Astrocyte (in vitro differentiated cells and primary cell): ENCODE results near the gene RALGAPA2. TPM values are rescaled to one million over a fixed set of nuclear protein-coding genes. Genes with fewer than 3 reads are reported as not detected.

ENCODE experiments used
- DNase-seq: peaks from one replicate; pipeline ENCODE4 v3.0.0-alpha.2; 2010; ENCODE audit warnings: low read depth
- FAIRE-seq: peaks from 2 replicates; lab custom pipeline; 2011; peaks lifted over from hg19 to GRCh38; lab: Jason Lieb, UNC
- H2AFZ ChIP-seq: 2 replicates; pipeline ENCODE4 v1.6.0; 2012; ENCODE audit warnings: low read depth, low read length, inconsistent platforms
- H3K27ac ChIP-seq: 2 replicates; pipeline ENCODE4 v1.5.1; 2011; ENCODE audit warnings: low read depth, low read length, inconsistent platforms
- H3K27me3 ChIP-seq: 2 replicates; pipeline ENCODE4 v1.6.0; 2011; ENCODE audit warnings: low read length, inconsistent platforms; ENCODE audit not compliant: insufficient read depth
- H3K36me3 ChIP-seq: 2 replicates; pipeline ENCODE4 v1.5.1; 2011; ENCODE audit warnings: low read length, inconsistent platforms; ENCODE audit not compliant: insufficient read depth
- H3K4me1 ChIP-seq: 2 replicates; pipeline ENCODE4 v1.5.1; 2011; ENCODE audit warnings: low read length, inconsistent platforms; ENCODE audit not compliant: insufficient read depth
- H3K4me2 ChIP-seq: 2 replicates; pipeline ENCODE4 v1.6.0; 2012; ENCODE audit warnings: low read length, inconsistent platforms
- H3K4me3 ChIP-seq: 2 replicates; pipeline ENCODE4 v1.5.1; 2011; ENCODE audit warnings: low read depth, mild to moderate bottlenecking, low read length, inconsistent platforms; ENCODE audit not compliant: insufficient read depth
- H3K79me2 ChIP-seq: 2 replicates; pipeline ENCODE4 v1.6.0; 2012; ENCODE audit warnings: mild to moderate bottlenecking, low read length, inconsistent platforms; ENCODE audit not compliant: insufficient read depth
- H3K9ac ChIP-seq: 2 replicates; pipeline ENCODE4 v1.6.0; 2012; ENCODE audit warnings: mild to moderate bottlenecking, low read length, inconsistent platforms
- H3K9me3 ChIP-seq: 2 replicates; pipeline ENCODE4 v1.5.1; 2012; ENCODE audit warnings: low read depth, mild to moderate bottlenecking, low read length, inconsistent platforms; ENCODE audit not compliant: insufficient read depth
- H4K20me1 ChIP-seq: 2 replicates; pipeline ENCODE4 v1.6.0; 2012; ENCODE audit warnings: low read length, inconsistent platforms; ENCODE audit not compliant: insufficient read depth
- H3K27ac Mint-ChIP-seq: one replicate; pipeline ENCODE4 v1.8.0; 2021; ENCODE audit warnings: mild to moderate bottlenecking, mixed read lengths; ENCODE audit not compliant: unreplicated experiment
- H3K27me3 Mint-ChIP-seq: one replicate; pipeline ENCODE4 v1.8.0; 2021; ENCODE audit warnings: low read depth, mixed read lengths; ENCODE audit not compliant: unreplicated experiment
- H3K36me3 Mint-ChIP-seq: one replicate; pipeline ENCODE4 v1.8.0; 2021; ENCODE audit warnings: low read depth, mixed read lengths; ENCODE audit not compliant: unreplicated experiment
- H3K4me1 Mint-ChIP-seq: one replicate; pipeline ENCODE4 v1.8.0; 2021; ENCODE audit warnings: low read depth, mixed read lengths; ENCODE audit not compliant: unreplicated experiment
- H3K4me3 Mint-ChIP-seq: one replicate; pipeline ENCODE4 v1.8.0; 2021; ENCODE audit warnings: mild to moderate bottlenecking, moderate library complexity, mixed read lengths; ENCODE audit not compliant: unreplicated experiment
- H3K9me3 Mint-ChIP-seq: one replicate; pipeline ENCODE4 v1.8.0; 2021; ENCODE audit warnings: mild to moderate bottlenecking, mixed read lengths; ENCODE audit not compliant: unreplicated experiment
- EZH2 ChIP-seq: IDR thresholded peaks from 2 replicates; pipeline ENCODE4 v1.6.1; 2012; ENCODE audit warnings: mild to moderate bottlenecking, low read length, inconsistent platforms; ENCODE audit not compliant: insufficient read depth
- total RNA-seq: library from RNA; stranded (reverse); gene quantifications from 2 replicates; pipeline ENCODE4 v1.2.1, GENCODE V29; 2021
- TF ChIP-seq, protein P1 (sequence below): IDR thresholded peaks from 2 replicates; pipeline ENCODE4 v1.5.1; 2011; ENCODE audit warnings: low read depth, mild to moderate bottlenecking, inconsistent platforms, low read length, moderate library complexity; ENCODE audit not compliant: insufficient read depth

RALGAPA2 gene
- total RNA-seq, 1 donor from 2014 or later: 6.6 TPM

DNA sequence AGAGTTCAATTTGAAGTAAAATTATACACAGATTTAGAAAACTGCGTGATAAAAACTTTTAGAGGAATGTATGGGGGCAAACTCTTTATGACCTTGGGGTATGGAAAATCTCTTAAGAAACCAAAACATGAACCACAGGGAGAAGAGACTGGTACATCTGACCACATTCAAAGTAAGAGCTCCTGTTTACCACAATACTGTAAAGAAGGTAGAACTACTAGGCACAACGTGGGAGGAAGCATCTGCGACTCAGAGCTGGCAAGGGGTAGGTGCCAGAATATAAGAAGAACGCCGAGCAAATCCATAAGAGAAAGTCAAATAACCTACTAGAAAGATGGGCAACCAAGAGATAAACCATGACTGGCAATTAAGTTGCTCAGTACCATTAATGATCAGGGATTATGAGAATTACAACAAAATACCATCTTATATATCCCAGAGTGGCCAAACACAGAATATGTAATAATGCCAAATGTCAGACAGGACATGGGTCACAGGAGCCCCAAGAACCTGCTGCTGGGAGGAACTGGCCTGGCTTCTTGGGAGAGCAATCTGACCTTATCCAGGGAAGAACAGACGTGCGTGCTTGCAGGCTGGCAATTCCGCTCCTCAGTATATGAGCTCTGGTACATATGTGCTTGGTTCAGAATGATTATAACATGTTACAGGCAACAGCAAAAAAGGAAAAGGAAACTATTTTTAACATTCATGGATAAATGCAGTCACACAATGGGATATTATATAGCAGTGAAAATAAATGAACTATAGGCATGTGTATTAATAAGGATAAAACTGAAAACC, 294.4 kb downstream of the RALGAPA2 start:
- TF ChIP-seq, protein P1, sequence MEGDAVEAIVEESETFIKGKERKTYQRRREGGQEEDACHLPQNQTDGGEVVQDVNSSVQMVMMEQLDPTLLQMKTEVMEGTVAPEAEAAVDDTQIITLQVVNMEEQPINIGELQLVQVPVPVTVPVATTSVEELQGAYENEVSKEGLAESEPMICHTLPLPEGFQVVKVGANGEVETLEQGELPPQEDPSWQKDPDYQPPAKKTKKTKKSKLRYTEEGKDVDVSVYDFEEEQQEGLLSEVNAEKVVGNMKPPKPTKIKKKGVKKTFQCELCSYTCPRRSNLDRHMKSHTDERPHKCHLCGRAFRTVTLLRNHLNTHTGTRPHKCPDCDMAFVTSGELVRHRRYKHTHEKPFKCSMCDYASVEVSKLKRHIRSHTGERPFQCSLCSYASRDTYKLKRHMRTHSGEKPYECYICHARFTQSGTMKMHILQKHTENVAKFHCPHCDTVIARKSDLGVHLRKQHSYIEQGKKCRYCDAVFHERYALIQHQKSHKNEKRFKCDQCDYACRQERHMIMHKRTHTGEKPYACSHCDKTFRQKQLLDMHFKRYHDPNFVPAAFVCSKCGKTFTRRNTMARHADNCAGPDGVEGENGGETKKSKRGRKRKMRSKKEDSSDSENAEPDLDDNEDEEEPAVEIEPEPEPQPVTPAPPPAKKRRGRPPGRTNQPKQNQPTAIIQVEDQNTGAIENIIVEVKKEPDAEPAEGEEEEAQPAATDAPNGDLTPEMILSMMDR: no peak
- no peak for TF ChIP-seq EZH2
- no peak overlapping the region for H3K9ac ChIP-seq
- no peak overlapping the region for H3K4me3 Mint-ChIP-seq
- no peak overlapping the region for H3K4me2 ChIP-seq
- peaks cover 5% of the 10 kb centered on the region for H3K27me3 Mint-ChIP-seq
- H3K36me3 ChIP-seq: no peaks in the 10 kb centered on the region
- H3K27ac ChIP-seq: no peak overlapping the region
- no peaks in the 10 kb centered on the region for H4K20me1 ChIP-seq
- no peaks in the 10 kb centered on the region for H3K79me2 ChIP-seq
- DNase-seq (no peak), FAIRE-seq (no peak)
- H3K27ac Mint-ChIP-seq: no peak overlapping the region
- no peaks in the 10 kb centered on the region for H3K36me3 Mint-ChIP-seq
- H3K4me3 ChIP-seq: no peak overlapping the region
- H2AFZ ChIP-seq: no peak overlapping the region
- peaks cover 2% of the 10 kb centered on the region for H3K4me1 Mint-ChIP-seq
- H3K27me3 ChIP-seq: peaks cover 2% of the 10 kb centered on the region
- peaks cover 3% of the 10 kb centered on the region for H3K9me3 Mint-ChIP-seq
- H3K9me3 ChIP-seq: no peaks in the 10 kb centered on the region
- no peaks in the 10 kb centered on the region for H3K4me1 ChIP-seq

DNA sequence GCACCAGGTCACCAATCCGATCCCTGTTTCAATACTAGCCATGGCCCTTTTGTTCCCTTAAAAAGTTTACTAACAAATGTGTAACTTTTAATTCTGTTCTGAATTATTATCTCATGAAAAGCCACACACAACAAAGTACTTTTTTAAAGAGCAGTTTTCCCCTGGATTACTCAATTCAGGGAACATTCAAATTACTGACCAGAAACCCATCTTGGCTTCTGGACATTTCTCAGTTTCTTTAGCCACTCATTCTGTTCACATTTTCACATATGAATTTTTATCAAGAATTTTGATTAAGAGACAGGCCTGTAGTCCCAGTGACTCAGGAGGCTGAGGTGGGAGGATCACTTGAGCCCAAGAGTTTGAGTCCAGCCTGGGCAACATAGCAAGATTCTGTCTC, 297.1 kb downstream of the RALGAPA2 start:
- DNase-seq: no peak
- Histone ChIP-seq H3K4me1 (peaks cover 5% of the 10 kb centered on the region), H3K27me3 (peaks cover 2% of the 10 kb centered on the region), H3K27ac (no peak overlapping the region), H3K79me2 (no peaks in the 10 kb centered on the region), H3K9me3 (no peaks in the 10 kb centered on the region), H4K20me1 (no peaks in the 10 kb centered on the region), H2AFZ (no peak overlapping the region), H3K4me2 (no peak overlapping the region), H3K4me3 (no peak overlapping the region), H3K9ac (no peak overlapping the region), H3K36me3 (no peaks in the 10 kb centered on the region)
- no peak overlapping the region for H3K27ac Mint-ChIP-seq
- FAIRE-seq: no peak
- peaks cover 2% of the 10 kb centered on the region for H3K4me1 Mint-ChIP-seq
- no peak overlapping the region for H3K4me3 Mint-ChIP-seq
- no peaks in the 10 kb centered on the region for H3K36me3 Mint-ChIP-seq
- H3K27me3 Mint-ChIP-seq: peaks cover 5% of the 10 kb centered on the region
- TF ChIP-seq, protein P1: no peak
- TF ChIP-seq EZH2: no peak
- H3K9me3 Mint-ChIP-seq: no peaks in the 10 kb centered on the region

DNA sequence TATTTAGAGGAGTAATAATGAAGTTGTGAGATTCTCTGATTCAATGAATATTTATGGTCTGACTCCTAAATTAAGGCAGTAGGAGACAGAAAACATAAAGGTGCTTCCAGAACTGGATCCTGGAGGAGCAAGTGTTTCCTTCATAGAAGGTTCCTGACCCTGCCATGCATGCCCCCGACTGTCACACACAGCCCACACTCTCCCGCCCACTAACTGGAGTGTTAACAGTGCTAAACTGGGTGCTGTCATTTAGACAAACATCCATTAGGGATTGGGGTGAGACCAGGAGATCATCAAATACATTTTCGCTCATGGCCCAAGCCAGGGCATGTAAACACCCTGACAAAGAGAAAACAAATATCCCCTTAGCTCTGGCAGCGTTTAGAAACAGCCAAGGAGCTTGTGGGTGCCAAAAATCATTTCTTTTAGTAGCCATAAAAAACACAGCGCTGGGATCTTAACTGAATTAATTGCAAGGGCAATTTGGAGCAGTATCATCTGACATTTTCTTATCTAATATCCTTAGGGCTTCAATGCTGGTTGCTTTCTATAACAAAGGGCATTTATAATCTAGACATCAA, 297.7 kb downstream of the RALGAPA2 start:
- Mint-ChIP-seq H3K27ac (no peak overlapping the region), H3K4me3 (no peak overlapping the region), H3K4me1 (peaks cover 2% of the 10 kb centered on the region), H3K36me3 (peaks cover under 1% of the 10 kb centered on the region), H3K27me3 (peaks cover 5% of the 10 kb centered on the region), H3K9me3 (no peaks in the 10 kb centered on the region)
- no peaks in the 10 kb centered on the region for H3K36me3 ChIP-seq
- H2AFZ ChIP-seq: no peak overlapping the region
- H3K27ac ChIP-seq: no peak overlapping the region
- H4K20me1 ChIP-seq: no peaks in the 10 kb centered on the region
- peaks cover 5% of the 10 kb centered on the region for H3K4me1 ChIP-seq
- H3K9ac ChIP-seq: no peak overlapping the region
- H3K79me2 ChIP-seq: no peaks in the 10 kb centered on the region
- TF ChIP-seq, protein P1: no peak
- no peak for TF ChIP-seq EZH2
- H3K27me3 ChIP-seq: peaks cover 2% of the 10 kb centered on the region
- DNase-seq (no peak), FAIRE-seq (no peak)
- no peaks in the 10 kb centered on the region for H3K9me3 ChIP-seq
- H3K4me3 ChIP-seq: no peak overlapping the region
- no peak overlapping the region for H3K4me2 ChIP-seq
